ENCODE measurements around the gene MSANTD3. TPM values are rescaled to one million over a fixed set of nuclear protein-coding genes. Genes with fewer than 3 reads are reported as not detected.

Gene MSANTD3
- total and polyA plus RNA-seq, 2 experiments from 2014 or later: 19.7 to 34.5 TPM

DNA sequence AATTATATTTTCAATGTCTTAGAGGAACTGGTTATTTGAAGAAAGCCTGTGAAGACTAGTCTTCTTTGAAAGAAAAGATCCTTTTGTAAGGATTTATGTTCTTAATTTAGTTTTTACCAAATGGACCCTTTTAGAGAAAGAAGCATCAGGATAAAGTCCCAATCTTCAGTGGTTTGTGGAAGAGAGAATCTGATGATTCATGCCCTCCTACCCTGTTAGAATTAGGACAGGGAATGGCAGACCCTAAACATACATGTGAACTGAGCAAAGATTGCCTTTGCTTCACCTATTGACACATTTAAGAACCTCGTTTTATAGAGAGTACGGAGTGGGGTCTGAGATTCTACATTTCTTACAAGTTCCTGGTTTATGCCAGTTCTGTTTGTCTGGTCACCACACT lies 26.0 kb downstream of the MSANTD3 start (continued):
- TF ChIP-seq, protein P1, sequence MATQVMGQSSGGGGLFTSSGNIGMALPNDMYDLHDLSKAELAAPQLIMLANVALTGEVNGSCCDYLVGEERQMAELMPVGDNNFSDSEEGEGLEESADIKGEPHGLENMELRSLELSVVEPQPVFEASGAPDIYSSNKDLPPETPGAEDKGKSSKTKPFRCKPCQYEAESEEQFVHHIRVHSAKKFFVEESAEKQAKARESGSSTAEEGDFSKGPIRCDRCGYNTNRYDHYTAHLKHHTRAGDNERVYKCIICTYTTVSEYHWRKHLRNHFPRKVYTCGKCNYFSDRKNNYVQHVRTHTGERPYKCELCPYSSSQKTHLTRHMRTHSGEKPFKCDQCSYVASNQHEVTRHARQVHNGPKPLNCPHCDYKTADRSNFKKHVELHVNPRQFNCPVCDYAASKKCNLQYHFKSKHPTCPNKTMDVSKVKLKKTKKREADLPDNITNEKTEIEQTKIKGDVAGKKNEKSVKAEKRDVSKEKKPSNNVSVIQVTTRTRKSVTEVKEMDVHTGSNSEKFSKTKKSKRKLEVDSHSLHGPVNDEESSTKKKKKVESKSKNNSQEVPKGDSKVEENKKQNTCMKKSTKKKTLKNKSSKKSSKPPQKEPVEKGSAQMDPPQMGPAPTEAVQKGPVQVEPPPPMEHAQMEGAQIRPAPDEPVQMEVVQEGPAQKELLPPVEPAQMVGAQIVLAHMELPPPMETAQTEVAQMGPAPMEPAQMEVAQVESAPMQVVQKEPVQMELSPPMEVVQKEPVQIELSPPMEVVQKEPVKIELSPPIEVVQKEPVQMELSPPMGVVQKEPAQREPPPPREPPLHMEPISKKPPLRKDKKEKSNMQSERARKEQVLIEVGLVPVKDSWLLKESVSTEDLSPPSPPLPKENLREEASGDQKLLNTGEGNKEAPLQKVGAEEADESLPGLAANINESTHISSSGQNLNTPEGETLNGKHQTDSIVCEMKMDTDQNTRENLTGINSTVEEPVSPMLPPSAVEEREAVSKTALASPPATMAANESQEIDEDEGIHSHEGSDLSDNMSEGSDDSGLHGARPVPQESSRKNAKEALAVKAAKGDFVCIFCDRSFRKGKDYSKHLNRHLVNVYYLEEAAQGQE (IDR thresholded peaks at IDR 0.05; ENCODE audit: unreplicated experiment): no peak
- TF ChIP-seq POLR2AphosphoS5 (IDR thresholded peaks at IDR 0.05; ENCODE audit: low read depth): no peak

- DNase-seq (ENCODE audit: low spot score) (no peak), ATAC-seq (no peak)
- peaks cover 3% of the 10 kb centered on the region for H3K27me3 Mint-ChIP-seq (ENCODE audit: insufficient read depth, low read depth, poor library complexity)
- no peak overlapping the region for H3K4me3 Mint-ChIP-seq
- TF ChIP-seq, protein P1 (IDR thresholded peaks at IDR 0.05; ENCODE audit: unreplicated experiment): no peak
- TF ChIP-seq JUNB (IDR thresholded peaks at IDR 0.05; ENCODE audit: unreplicated experiment): no peak
- no peak for TF ChIP-seq POLR2AphosphoS5 (IDR thresholded peaks at IDR 0.05; ENCODE audit: low read depth)
- no peak for TF ChIP-seq EZH2phosphoT487 (IDR thresholded peaks at IDR 0.05; ENCODE audit: unreplicated experiment)
- no peak for TF ChIP-seq EZH2 (IDR thresholded peaks at IDR 0.05; ENCODE audit: low read depth, unreplicated experiment)
- TF ChIP-seq CTCF (conservative IDR thresholded peaks at IDR 0.05; ENCODE audit: low read depth in 2 of 2): no peak
- no peak for TF ChIP-seq ZNF114 (CRISPR knock-in tag; IDR thresholded peaks at IDR 0.05)
- TF ChIP-seq, protein P2, sequence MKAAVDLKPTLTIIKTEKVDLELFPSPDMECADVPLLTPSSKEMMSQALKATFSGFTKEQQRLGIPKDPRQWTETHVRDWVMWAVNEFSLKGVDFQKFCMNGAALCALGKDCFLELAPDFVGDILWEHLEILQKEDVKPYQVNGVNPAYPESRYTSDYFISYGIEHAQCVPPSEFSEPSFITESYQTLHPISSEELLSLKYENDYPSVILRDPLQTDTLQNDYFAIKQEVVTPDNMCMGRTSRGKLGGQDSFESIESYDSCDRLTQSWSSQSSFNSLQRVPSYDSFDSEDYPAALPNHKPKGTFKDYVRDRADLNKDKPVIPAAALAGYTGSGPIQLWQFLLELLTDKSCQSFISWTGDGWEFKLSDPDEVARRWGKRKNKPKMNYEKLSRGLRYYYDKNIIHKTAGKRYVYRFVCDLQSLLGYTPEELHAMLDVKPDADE (IDR thresholded peaks at IDR 0.05): no peak
- Histone ChIP-seq H3K36me3 (ENCODE audit: insufficient read depth) (no peaks in the 10 kb centered on the region), H2AFZ (no peak overlapping the region), H3F3A (replicated peaks; ENCODE audit: low read depth) (no peaks in the 10 kb centered on the region), H3K4me3 (no peak overlapping the region), H3K9me2 (ENCODE audit: insufficient read depth) (no peaks in the 10 kb centered on the region; the same call in 1 of the 2 replicates), H3K4me1 (ENCODE audit: insufficient read depth) (no peaks in the 10 kb centered on the region), H3K27me3 (ENCODE audit: insufficient read depth) (no peaks in the 10 kb centered on the region), H3K4me2 (no peak overlapping the region), H3K27ac (ENCODE audit: low read depth) (no peak overlapping the region), H4K20me1 (replicated peaks; ENCODE audit: insufficient read depth) (no peaks in the 10 kb centered on the region), H3K79me2 (replicated peaks; ENCODE audit: insufficient read depth) (no peaks in the 10 kb centered on the region)
- H3K27ac Mint-ChIP-seq: no peak overlapping the region
- H3K4me1 Mint-ChIP-seq: peaks cover 6% of the 10 kb centered on the region; the same call in 2 of the 3 replicates
- H3K9me3 Mint-ChIP-seq: no peaks in the 10 kb centered on the region
- peaks cover 20% of the 10 kb centered on the region for H3K36me3 Mint-ChIP-seq (ENCODE audit: low read depth)
Observed at GRCh38 chr9:100455470-100455869, 28.5 kb downstream of the MSANTD3 start.

Data from GM23338 (cell line).